IMR-90 (cell line): ENCODE data around the gene VEZT. TPM values are rescaled to one million over a fixed set of nuclear protein-coding genes. Genes with fewer than 3 reads are reported as not detected.

Source experiments
- ATAC-seq: fragments of 200-7000 bp; cut with Tn5 transposase; 2 replicates; pipeline ENCODE4 v1.9.1; 2020; ENCODE audit warnings: low read depth, mild to moderate bottlenecking, moderate library complexity
- BruUV-seq: library from RNA; stranded (reverse); fragments of 400-500 nt; replicated peaks from 2 replicates; lab custom pipeline; 2021; lab: Mats Ljungman, UMichigan
- CTCF ChIA-PET: fragments of 300-600 bp; formaldehyde crosslinking; extraction: SDS; loops from one replicate; lab custom pipeline; 2021; ENCODE audit warnings: antibody characterized with exemption; lab: Yijun Ruan, JAX
- POLR2A ChIA-PET: fragments of 300-600 bp; sonication (Branson Sonifier 250); formaldehyde crosslinking; loops from one replicate; lab custom pipeline; 2022; ENCODE audit warnings: antibody characterized with exemption; ENCODE audit not compliant: unreplicated experiment; lab: Charles Lee
- DNase-seq: peaks from one replicate; pipeline ENCODE4 v3.0.0; 2013
- H2AFZ ChIP-seq: replicated peaks from 2 replicates; pipeline ENCODE3; 2013; ENCODE audit warnings: low read length, mild to moderate bottlenecking; ENCODE audit not compliant: poor library complexity
- H2AK5ac ChIP-seq: 2 replicates; pipeline ENCODE4 v1.6.1; 2013; ENCODE audit warnings: low read depth, low read length, inconsistent platforms
- H2AK9ac ChIP-seq: replicated peaks from 2 replicates; pipeline ENCODE3; 2013; ENCODE audit warnings: mild to moderate bottlenecking, low read depth, low read length, moderate library complexity; ENCODE audit not compliant: poor library complexity
- H2BK120ac ChIP-seq: 2 replicates; pipeline ENCODE4 v1.6.1; 2013; ENCODE audit warnings: low read depth, low read length, inconsistent platforms
- H2BK15ac ChIP-seq: 3 replicates; pipeline ENCODE4 v1.6.1; 2013; ENCODE audit warnings: low read depth, low read length, inconsistent platforms
- H2BK20ac ChIP-seq: 2 replicates; pipeline ENCODE4 v1.6.1; 2013; ENCODE audit warnings: low read depth, mild to moderate bottlenecking, inconsistent platforms, low read length, moderate library complexity
- H2BK5ac ChIP-seq: 2 replicates; pipeline ENCODE4 v1.6.1; 2013; ENCODE audit warnings: mild to moderate bottlenecking, low read depth, low read length, inconsistent platforms; ENCODE audit not compliant: poor library complexity, severe bottlenecking
- H3K14ac ChIP-seq: replicated peaks from 2 replicates; pipeline ENCODE4 v1.6.1; 2013; ENCODE audit warnings: low read depth, low read length, inconsistent platforms
- H3K18ac ChIP-seq: 2 replicates; pipeline ENCODE4 v1.6.1; 2013; ENCODE audit warnings: low read depth, low read length, control low read depth
- H3K23ac ChIP-seq: 2 replicates; pipeline ENCODE4 v1.6.1; 2013; ENCODE audit warnings: low read depth, low read length, inconsistent platforms
- H3K27ac ChIP-seq: 2 replicates; pipeline ENCODE4 v1.5.1; 2013; ENCODE audit warnings: mild to moderate bottlenecking, control low read depth, low read length; ENCODE audit not compliant: insufficient read depth
- H3K27me3 ChIP-seq: 2 replicates; pipeline ENCODE4 v1.6.1; 2013; ENCODE audit warnings: low read length; ENCODE audit not compliant: control insufficient read depth, insufficient read depth
- H3K36me3 ChIP-seq: 2 replicates; pipeline ENCODE4 v1.6.1; 2013; ENCODE audit warnings: low read length, mixed read lengths; ENCODE audit not compliant: control insufficient read depth, insufficient read depth
- H3K4ac ChIP-seq: 2 replicates; pipeline ENCODE4 v1.6.1; 2013; ENCODE audit warnings: low read depth, low read length, inconsistent platforms
- H3K4me1 ChIP-seq: 2 replicates; pipeline ENCODE4 v1.6.1; 2013; ENCODE audit warnings: low read length, mixed read lengths; ENCODE audit not compliant: control insufficient read depth, insufficient read depth
- H3K4me2 ChIP-seq: 2 replicates; pipeline ENCODE4 v1.6.1; 2013; ENCODE audit warnings: low read depth, mild to moderate bottlenecking, control low read depth, low read length, moderate library complexity
- H3K4me3 ChIP-seq: 2 replicates; pipeline ENCODE4 v1.5.1; 2013; ENCODE audit warnings: low read depth, mild to moderate bottlenecking, control low read depth, low read length, moderate library complexity; ENCODE audit not compliant: insufficient read depth
- H3K56ac ChIP-seq: 2 replicates; pipeline ENCODE4 v1.6.1; 2013; ENCODE audit warnings: low read length, inconsistent platforms; ENCODE audit not compliant: insufficient read depth; ENCODE audit errors: extremely low read depth
- H3K79me1 ChIP-seq, 2 experiments: 2 replicates each; pipeline ENCODE4 v1.6.1; 2013; ENCODE audit warnings: low read length in 2 of 2, inconsistent platforms in 1 of 2, low read depth in 1 of 2
- H3K9ac ChIP-seq: 2 replicates; pipeline ENCODE4 v1.6.1; 2013; ENCODE audit warnings: low read depth, low read length, control low read depth
- H3K9me1 ChIP-seq: 2 replicates; pipeline ENCODE4 v1.6.1; 2013; ENCODE audit warnings: low read length, inconsistent platforms; ENCODE audit not compliant: insufficient read depth
- H3K9me3 ChIP-seq: 2 replicates; pipeline ENCODE4 v1.6.1; 2013; ENCODE audit warnings: low read length; ENCODE audit not compliant: control insufficient read depth, insufficient read depth
- H4K20me1 ChIP-seq: 2 replicates; pipeline ENCODE4 v1.6.1; 2013; ENCODE audit warnings: low read length, inconsistent platforms; ENCODE audit not compliant: insufficient read depth
- H4K5ac ChIP-seq: 2 replicates; pipeline ENCODE4 v1.6.1; 2013; ENCODE audit warnings: mild to moderate bottlenecking, low read depth, low read length, control low read depth
- H4K8ac ChIP-seq, 2 experiments: 2 replicates each; pipeline ENCODE4 v1.6.1; 2013; ENCODE audit warnings: low read depth in 2 of 2, low read length in 2 of 2, control low read depth in 1 of 2, inconsistent platforms in 1 of 2
- H4K91ac ChIP-seq: 2 replicates; pipeline ENCODE4 v1.6.1; 2013; ENCODE audit warnings: low read depth, low read length, inconsistent platforms; ENCODE audit not compliant: insufficient read depth
- CEBPB ChIP-seq: IDR thresholded peaks from 2 replicates; pipeline ENCODE4 v1.6.1; 2012; ENCODE audit warnings: low read depth, low read length, improper control_type of control experiment
- CTCF ChIP-seq: conservative IDR thresholded peaks from 2 replicates; pipeline ENCODE4 v1.5.1; 2012; ENCODE audit warnings: mild to moderate bottlenecking, low read depth, low read length, improper control_type of control experiment
- ELK1 ChIP-seq: fragments of 150-350 bp; IDR thresholded peaks from 2 replicates; pipeline ENCODE4 v1.6.1; 2016; ENCODE audit warnings: low read depth, mild to moderate bottlenecking, low read length, moderate library complexity, borderline replicate concordance
- FOS ChIP-seq: fragments of 150-350 bp; IDR thresholded peaks from 2 replicates; pipeline ENCODE4 v1.6.1; 2016; ENCODE audit warnings: low read depth, low read length
- MAZ ChIP-seq: IDR thresholded peaks from 2 replicates; pipeline ENCODE4 v1.6.1; 2012; ENCODE audit warnings: low read depth, mild to moderate bottlenecking, low read length, improper control_type of control experiment, moderate library complexity, borderline replicate concordance
- MXI1 ChIP-seq: IDR thresholded peaks from 2 replicates; pipeline ENCODE4 v1.6.1; 2012; ENCODE audit warnings: low read depth, mild to moderate bottlenecking, low read length, moderate library complexity, borderline replicate concordance
- RAD21 ChIP-seq: IDR thresholded peaks from 2 replicates; pipeline ENCODE4 v1.6.1; 2012; ENCODE audit warnings: low read length, improper control_type of control experiment
- USF2 ChIP-seq: fragments of 150-350 bp; IDR thresholded peaks from 2 replicates; pipeline ENCODE4 v1.6.1; 2017; ENCODE audit warnings: mild to moderate bottlenecking, antibody characterized with exemption, low read length, low read depth
- WGBS, 2 experiments: methylation state at CpG; one replicate each; pipeline versions ENCODE4 v1.1.5 to v1.1.7; 2013; ENCODE audit warnings: missing lambda C conversion rate in 2 of 2; ENCODE audit not compliant: insufficient read length in 1 of 2; ENCODE audit errors: extremely low coverage in 2 of 2; 5-methylcytosine and 5-hydroxymethylcytosine counted together
- dilution Hi-C: fragments of 300-500 bp; cut with HindIII; formaldehyde crosslinking; loops from one replicate; pipeline ENCODE4 v1.14.3; 2018; ENCODE audit warnings: low sequenced_read_pairs; ENCODE audit not compliant: unreplicated experiment
- in situ Hi-C: fragments of 300-500 bp; cut with MboI; formaldehyde crosslinking; loops from 3 replicates; pipeline ENCODE4 v1.14.3; 2019; ENCODE audit warnings: low sequenced_read_pairs, inconsistent platforms, mixed read lengths
- intact Hi-C: fragments of 100-400 bp; cut with micrococcal nuclease; formaldehyde crosslinking; loops from 2 replicates; pipeline ENCODE4 v1.10.0; 2022
- polyA plus RNA-seq, 3 experiments: library from polyadenylated mRNA; depleted of rRNA; stranded (reverse); fragments of >200 nt; gene quantifications; 2 replicates each; pipeline ENCODE4 v1.2.3, GENCODE V29; 2012; ENCODE audit warnings: low replicate concordance in 1 of 3
- total RNA-seq: library from RNA; depleted of rRNA; stranded (reverse); fragments of >200 nt; gene quantifications from 2 replicates; pipeline ENCODE4 v1.2.3, GENCODE V29; 2012

The VEZT gene
- total and polyA plus RNA-seq, 2 of the 4 experiments (the other 2 are of a cell fraction) = 54.5 to 90.2 TPM

GRCh38 chr12:95238150-95238549 lies 20.5 kb downstream of the VEZT start:
- H3K9me1 ChIP-seq = 0 out of 2 replicates have a peak, but pooled peaks cover 3% of the 10 kb centered on the region
- H3K4me2 ChIP-seq = no peak overlapping the region
- no peak overlapping the region for H4K8ac ChIP-seq
- no peak overlapping the region for H4K5ac ChIP-seq
- no peak overlapping the region for H2BK15ac ChIP-seq
- in situ Hi-C loops (no loop called here), intact Hi-C loops (no loop called here), dilution Hi-C loops (no loop called here)
- H3K27me3 ChIP-seq = no peaks in the 10 kb centered on the region
- 0 out of 2 replicates have a peak overlapping the region, but pooled peaks have one; percentile 51 for H3K23ac ChIP-seq
- H3K4ac ChIP-seq = no peak overlapping the region
- peaks cover 7% of the 10 kb centered on the region for H3K36me3 ChIP-seq
- no peak overlapping the region for H2AFZ ChIP-seq
- H3K18ac ChIP-seq = no peak overlapping the region
- no peak overlapping the region for H3K56ac ChIP-seq
- TF ChIP-seq MAZ (no peak), ELK1 (no peak), MXI1 (no peak), RAD21 (no peak), USF2 (no peak), CEBPB (no peak), CTCF (no peak), FOS (no peak)
- H3K79me1 ChIP-seq = peaks cover 18 to 48% of the 10 kb centered on the region in 2 experiments
- H3K14ac ChIP-seq = no peak overlapping the region
- no peak overlapping the region for H4K91ac ChIP-seq
- no peak overlapping the region for H3K4me3 ChIP-seq
- 0 out of 2 replicates have a peak, but pooled peaks cover 2% of the 10 kb centered on the region for H3K4me1 ChIP-seq
- ATAC-seq (no peak), DNase-seq (no peak)
- H3K9me3 ChIP-seq = no peaks in the 10 kb centered on the region
- no CpG with 5 or more reads among the region's 1 CpG for WGBS, 2 experiments
- H2AK5ac ChIP-seq = no peak overlapping the region
- H2BK5ac ChIP-seq = no peak overlapping the region
- BruUV-seq = no TSS peak
- H3K9ac ChIP-seq = no peak overlapping the region
- H2BK20ac ChIP-seq = no peak overlapping the region
- H3K27ac ChIP-seq = no peak overlapping the region
- POLR2A ChIA-PET = no interaction called here
- no peak overlapping the region for H2BK120ac ChIP-seq
- CTCF ChIA-PET = no interaction called here
- H4K20me1 ChIP-seq = 0 out of 2 replicates have a peak, but pooled peaks cover 4% of the 10 kb centered on the region
- no peak overlapping the region for H2AK9ac ChIP-seq
